Cardiac muscle cell (in vitro differentiated cells and primary cell): ENCODE measurements around the gene ZNF554. TPM values are rescaled to one million over a fixed set of nuclear protein-coding genes. Genes with fewer than 3 reads are reported as not detected.

Experiments used
- DNase-seq, 2 donors: peaks; one replicate each; pipeline versions ENCODE4 v3.0.0 to v3.0.0-alpha.2; 2010 to 2017; ENCODE audit warnings: low read depth in 1 of 2, low spot score in 1 of 2
- H3K27ac ChIP-seq: fragments of 200-600 bp; sonication (generic); 2 replicates; pipeline ENCODE4 v1.5.1; 2016
- H3K27me3 ChIP-seq: fragments of 200-600 bp; sonication (generic); 2 replicates; pipeline ENCODE4 v1.6.0; 2016; ENCODE audit warnings: control low read depth
- H3K36me3 ChIP-seq: fragments of 200-600 bp; sonication (generic); 2 replicates; pipeline ENCODE4 v1.5.1; 2016; ENCODE audit warnings: control low read depth
- H3K4me1 ChIP-seq: fragments of 200-600 bp; sonication (generic); 2 replicates; pipeline ENCODE4 v1.8.1; 2017; ENCODE audit warnings: low read depth, mild to moderate bottlenecking, mixed run types
- H3K4me3 ChIP-seq: fragments of 200-600 bp; sonication (generic); 2 replicates; pipeline ENCODE4 v1.5.1; 2016; ENCODE audit warnings: mild to moderate bottlenecking
- H3K9me3 ChIP-seq: fragments of 200-600 bp; sonication (generic); 2 replicates; pipeline ENCODE4 v1.5.1; 2017; ENCODE audit warnings: low read depth, mild to moderate bottlenecking, control low read depth
- polyA plus RNA-seq: library from polyadenylated mRNA; unstranded; fragments of >200 nt; fragmentation: Nextera tagmentation; extraction: Ambion mirVana; gene quantifications from 2 replicates; pipeline ENCODE4 v1.2.1, GENCODE V29; 2016
- total RNA-seq: library from RNA; depleted of rRNA; stranded (reverse); fragments of >200 nt; gene quantifications from 2 replicates; pipeline ENCODE4 v1.2.3, GENCODE V29; 2016
- TF ChIP-seq, protein P1 (sequence below): IDR thresholded peaks from 2 replicates; pipeline ENCODE4 v1.5.1; 2012; ENCODE audit warnings: low read depth, mild to moderate bottlenecking, low read length

The ZNF554 gene
- total RNA-seq, result 11.6 and 18.2 TPM in 2 replicates
- 11.1 and 12.4 TPM in 2 replicates for polyA plus RNA-seq

DNA sequence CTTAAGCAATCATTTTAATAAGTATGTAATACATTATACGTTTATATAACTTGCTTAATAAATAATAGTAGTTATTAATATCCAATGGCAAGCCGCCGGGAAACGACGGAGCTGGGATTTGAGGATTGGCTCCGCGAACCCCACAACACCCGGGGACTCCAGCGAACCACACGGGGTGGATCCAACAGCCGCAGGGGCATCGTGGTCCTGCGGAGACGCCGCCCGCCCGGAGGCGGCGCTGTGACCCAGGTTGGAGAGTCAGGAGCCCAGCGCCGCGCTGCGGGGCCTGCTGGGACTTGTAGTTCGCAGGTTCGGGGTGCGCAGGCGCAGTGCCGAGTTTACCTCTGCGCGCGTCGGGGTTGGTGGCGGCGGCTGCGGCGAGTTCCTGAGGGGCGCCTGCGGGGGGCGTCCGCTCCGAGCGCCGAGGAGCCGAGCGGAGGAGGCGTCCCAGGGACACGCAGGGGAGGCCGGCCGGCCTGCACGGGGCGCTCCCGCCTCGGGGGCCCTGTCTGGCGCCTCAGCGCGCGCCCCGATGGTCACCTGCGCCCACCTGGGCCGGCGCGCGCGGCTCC lies at the start of gene ZNF554:
TSS of gene ZNF554 (plus strand) at position 329 of the 572 bp plus-strand sequence. CDS start at position 533, 204 bp downstream.
- no peaks in the 10 kb centered on the region for H3K4me1 ChIP-seq
- peak within 1 kb of the TSS; percentile 78 for H3K4me3 ChIP-seq
- peaks cover under 1% of the 10 kb centered on the region for H3K36me3 ChIP-seq
- peak within 1 kb of the TSS; percentile 83 for H3K27ac ChIP-seq
- TF ChIP-seq, protein P1, sequence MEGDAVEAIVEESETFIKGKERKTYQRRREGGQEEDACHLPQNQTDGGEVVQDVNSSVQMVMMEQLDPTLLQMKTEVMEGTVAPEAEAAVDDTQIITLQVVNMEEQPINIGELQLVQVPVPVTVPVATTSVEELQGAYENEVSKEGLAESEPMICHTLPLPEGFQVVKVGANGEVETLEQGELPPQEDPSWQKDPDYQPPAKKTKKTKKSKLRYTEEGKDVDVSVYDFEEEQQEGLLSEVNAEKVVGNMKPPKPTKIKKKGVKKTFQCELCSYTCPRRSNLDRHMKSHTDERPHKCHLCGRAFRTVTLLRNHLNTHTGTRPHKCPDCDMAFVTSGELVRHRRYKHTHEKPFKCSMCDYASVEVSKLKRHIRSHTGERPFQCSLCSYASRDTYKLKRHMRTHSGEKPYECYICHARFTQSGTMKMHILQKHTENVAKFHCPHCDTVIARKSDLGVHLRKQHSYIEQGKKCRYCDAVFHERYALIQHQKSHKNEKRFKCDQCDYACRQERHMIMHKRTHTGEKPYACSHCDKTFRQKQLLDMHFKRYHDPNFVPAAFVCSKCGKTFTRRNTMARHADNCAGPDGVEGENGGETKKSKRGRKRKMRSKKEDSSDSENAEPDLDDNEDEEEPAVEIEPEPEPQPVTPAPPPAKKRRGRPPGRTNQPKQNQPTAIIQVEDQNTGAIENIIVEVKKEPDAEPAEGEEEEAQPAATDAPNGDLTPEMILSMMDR, result peak; percentile 96
- DNase-seq, result peak; percentile 97 to 99
- H3K9me3 ChIP-seq, result no peaks in the 10 kb centered on the region
- H3K27me3 ChIP-seq, result no peaks in the 10 kb centered on the region

DNA sequence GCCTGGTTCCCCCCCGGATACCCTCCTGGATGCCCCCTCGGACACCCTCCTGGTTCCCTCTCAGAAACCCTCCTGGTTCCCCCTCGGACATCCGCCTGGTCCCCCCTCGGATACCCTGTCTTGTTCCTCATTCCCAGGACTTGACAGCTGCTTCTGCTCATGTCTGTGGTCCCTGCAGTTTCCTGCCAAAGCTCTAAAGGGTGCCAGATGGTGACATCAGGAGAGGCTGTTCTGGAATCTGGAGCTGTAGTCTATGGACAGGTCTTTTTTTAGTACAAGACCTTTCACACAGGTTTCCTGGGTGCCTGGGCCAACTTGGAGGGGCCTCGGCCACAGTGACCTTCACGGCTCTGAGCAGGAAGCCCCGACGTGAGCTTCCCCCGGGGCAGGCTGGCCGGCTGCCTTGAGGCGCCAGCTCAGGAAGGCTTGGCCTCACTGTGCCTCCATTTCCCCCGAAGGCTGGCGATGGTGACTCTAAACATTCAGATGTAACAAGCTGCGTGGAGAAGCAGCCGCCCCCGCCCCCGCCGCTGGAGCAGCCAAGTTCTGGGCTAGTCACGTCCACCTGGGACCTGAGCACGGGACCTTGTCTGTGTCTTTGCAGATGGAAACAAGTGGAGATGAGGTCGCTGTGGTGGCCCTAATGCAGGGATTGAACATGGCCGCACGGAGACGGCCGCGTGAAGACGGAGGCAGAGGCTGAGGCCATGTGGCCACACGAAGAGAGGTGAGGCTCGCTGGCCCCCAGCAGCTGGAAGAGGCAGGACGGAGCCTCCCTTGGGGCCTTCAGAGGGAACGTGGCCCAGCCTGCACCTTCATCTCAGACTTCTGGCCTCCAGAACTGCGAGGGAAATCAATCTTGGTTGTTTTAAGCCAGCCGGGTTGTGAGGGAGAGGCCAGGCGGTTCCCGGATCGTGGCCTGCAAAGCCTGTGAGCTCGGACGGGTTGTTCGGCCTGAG lies 49.3 kb upstream of the ZNF554 start:
- Histone ChIP-seq H3K4me1 (peaks cover 8% of the 10 kb centered on the region), H3K9me3 (no peaks in the 10 kb centered on the region), H3K4me3 (no peak overlapping the region), H3K36me3 (peaks cover 9% of the 10 kb centered on the region), H3K27ac (peak overlapping the region; percentile 79), H3K27me3 (no peaks in the 10 kb centered on the region)
- DNase-seq, result peak; percentile 44 to 77
- TF ChIP-seq, protein P1, result no peak

DNA sequence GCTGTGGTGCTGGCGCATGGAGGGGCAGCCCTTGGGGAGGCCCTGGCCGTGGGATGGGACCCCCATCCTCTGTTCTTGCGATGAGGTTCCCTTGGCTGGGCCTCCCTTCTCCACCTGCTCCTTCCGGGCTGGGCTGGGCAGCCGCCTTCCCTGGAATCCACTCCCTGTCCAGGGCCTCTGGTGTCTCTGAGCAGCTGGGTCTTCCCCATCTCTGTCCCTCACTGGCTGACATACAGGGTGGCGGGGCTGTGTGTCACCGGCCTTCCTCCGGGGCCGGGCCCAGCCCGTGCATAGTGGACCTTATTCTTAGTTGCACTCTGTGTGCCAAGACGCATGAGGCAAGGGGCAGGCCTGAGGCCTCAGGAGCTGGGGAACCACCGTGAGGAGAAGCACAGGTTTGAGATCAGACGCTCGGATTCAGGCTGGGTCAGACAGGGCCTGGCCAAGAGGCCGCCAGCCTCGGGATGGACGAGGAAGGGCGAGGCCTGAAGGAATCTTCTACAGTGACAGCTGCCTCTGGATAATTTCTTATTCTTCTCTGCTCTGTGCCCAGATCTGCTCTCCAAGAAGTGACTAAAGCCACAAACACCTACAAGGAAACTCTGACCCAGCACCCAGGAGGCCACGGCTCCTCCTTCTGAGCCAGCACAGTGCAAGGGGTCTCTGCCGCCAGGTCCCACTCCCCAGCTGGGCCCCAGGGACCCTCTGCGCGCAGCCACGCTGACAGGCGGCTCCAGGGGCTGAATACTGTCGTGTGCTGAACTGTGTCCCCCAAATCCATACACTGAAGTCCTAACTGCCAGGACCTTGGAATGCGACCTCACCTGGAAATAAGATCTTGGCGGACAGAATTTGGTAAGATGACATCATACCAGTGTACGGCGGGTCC lies 47.6 kb upstream of the ZNF554 start:
- DNase-seq, result no peak
- Histone ChIP-seq H3K27me3 (no peaks in the 10 kb centered on the region), H3K4me1 (peaks cover 8% of the 10 kb centered on the region), H3K27ac (peak overlapping the region; percentile 69), H3K36me3 (no peaks in the 10 kb centered on the region), H3K9me3 (no peaks in the 10 kb centered on the region), H3K4me3 (no peak overlapping the region)
- TF ChIP-seq, protein P1, result no peak

DNA sequence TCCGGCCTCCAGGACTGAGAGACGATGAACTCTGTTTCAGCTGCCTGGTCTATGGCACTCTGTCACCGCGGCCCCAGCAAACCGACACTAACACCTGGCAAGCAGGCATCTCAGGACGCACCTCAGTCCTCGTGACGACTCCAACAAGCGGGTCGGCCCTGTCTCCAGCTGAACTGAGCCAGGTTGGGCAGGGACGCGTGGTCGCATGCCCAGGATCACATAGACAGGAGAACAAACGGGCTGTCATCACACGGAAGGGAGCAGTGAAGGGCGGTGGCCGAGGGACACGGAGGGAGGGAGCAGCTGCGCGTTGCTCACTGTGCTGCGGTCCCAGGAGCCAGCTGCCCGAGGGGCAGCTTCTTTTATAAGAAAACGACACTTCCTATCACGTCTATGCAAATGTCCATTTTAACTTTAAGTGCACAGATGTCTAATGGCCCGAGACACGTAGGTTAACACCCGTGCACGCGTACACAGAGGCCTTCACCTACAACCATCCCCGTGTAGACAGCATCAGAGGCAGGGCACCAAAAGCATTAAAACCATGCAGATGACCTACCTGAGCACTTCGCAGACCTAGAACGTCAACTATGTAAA lies 45.5 kb upstream of the ZNF554 start:
- peak overlapping the region; percentile 30 for H3K27ac ChIP-seq
- TF ChIP-seq, protein P1, result no peak

DNA sequence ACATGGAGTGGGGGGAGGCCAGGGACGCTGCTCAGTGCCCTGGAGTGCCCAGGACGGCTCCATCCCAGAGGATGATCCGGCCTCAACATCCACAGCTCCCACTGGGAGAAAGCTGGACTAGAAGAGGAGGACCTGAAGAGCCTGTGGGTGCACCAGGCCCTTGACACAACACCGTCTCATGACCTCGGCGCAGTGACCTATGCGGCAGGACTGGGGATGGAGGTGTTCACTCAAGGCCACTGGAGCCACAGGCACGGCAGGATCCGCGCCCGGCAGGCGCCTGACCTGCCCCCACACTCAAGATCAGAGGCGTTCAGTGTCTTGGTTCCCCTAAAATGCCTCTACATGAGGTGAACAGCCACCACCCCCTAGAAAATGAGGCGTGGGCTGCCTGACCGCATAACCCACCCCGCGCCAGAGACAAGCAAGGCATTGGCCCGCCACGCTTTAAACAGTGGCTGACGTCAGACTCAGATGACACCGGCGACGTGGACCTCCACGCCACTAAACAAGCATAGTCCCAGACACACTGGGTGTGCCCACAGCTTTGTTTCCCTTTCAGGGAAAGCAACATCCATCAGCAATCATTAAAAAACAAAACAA lies 44.6 kb upstream of the ZNF554 start:
- Histone ChIP-seq H3K36me3 (no peaks in the 10 kb centered on the region), H3K27me3 (no peaks in the 10 kb centered on the region), H3K4me3 (no peak overlapping the region), H3K9me3 (no peaks in the 10 kb centered on the region), H3K4me1 (peaks cover 7% of the 10 kb centered on the region), H3K27ac (peak overlapping the region; percentile 15)
- no peak for DNase-seq
- TF ChIP-seq, protein P1, result no peak

More for the DNA sequence above, 45.5 kb upstream of the ZNF554 start:
- H3K4me3 ChIP-seq, result no peak overlapping the region
- peaks cover 8% of the 10 kb centered on the region for H3K4me1 ChIP-seq
- DNase-seq, result peak in 1 of 2 donors; percentile 23
- no peaks in the 10 kb centered on the region for H3K27me3 ChIP-seq
- no peaks in the 10 kb centered on the region for H3K36me3 ChIP-seq
- H3K9me3 ChIP-seq, result no peaks in the 10 kb centered on the region
